Measurements from ENCODE around the gene DDX27. TPM values are rescaled to one million over a fixed set of nuclear protein-coding genes. Genes with fewer than 3 reads are reported as not detected.

The DDX27 gene
- total and polyA plus RNA-seq, 4 donors = 16.3 to 32.3 (median 24.9) TPM

- Histone ChIP-seq H3K27ac (ENCODE audit: low read depth in 1 of 2, low read length in 2 of 2) (no peak overlapping the region), H3K4me3 (ENCODE audit: low read length in 2 of 2) (no peak overlapping the region), H3K36me3 (ENCODE audit: control insufficient read depth in 1 of 2, insufficient read depth in 2 of 2, low read length in 1 of 2) (peaks cover 7 to 19% of the 10 kb centered on the region in 2 donors), H3K27me3 (ENCODE audit: control insufficient read depth in 1 of 2, insufficient read depth in 2 of 2, low read length in 1 of 2) (no peaks in the 10 kb centered on the region), H3K4me1 (ENCODE audit: control insufficient read depth in 1 of 2, insufficient read depth in 2 of 2, low read length in 2 of 2) (peaks cover 0 to 1% of the 10 kb centered on the region in 2 donors), H3K9me3 (ENCODE audit: control insufficient read depth, low read length) (no peaks in the 10 kb centered on the region)
- intact Hi-C loops (cut with DNase I) = no loop called here
- no peak for ATAC-seq (ENCODE audit: low FRiP score)
- DNase-seq = no peak
- 90 to 96% methylated on average over 1 of the region's 1 CpG for WGBS, 2 donors
Measured at GRCh38 chr20:49262444-49262843, 43.2 kb downstream of the DDX27 start.

- ATAC-seq (ENCODE audit: low FRiP score) (no peak), DNase-seq (no peak)
- H3K36me3 ChIP-seq (ENCODE audit: control insufficient read depth in 1 of 2, insufficient read depth in 2 of 2, low read length in 1 of 2) = peaks cover 7 to 22% of the 10 kb centered on the region in 2 donors
- H3K27me3 ChIP-seq (ENCODE audit: control insufficient read depth in 1 of 2, insufficient read depth in 2 of 2, low read length in 1 of 2) = no peaks in the 10 kb centered on the region
- H3K27ac ChIP-seq (ENCODE audit: low read depth in 1 of 2, low read length in 2 of 2) = no peak overlapping the region
- intact Hi-C loops (cut with DNase I) = no loop called here
- 46 to 49% methylated on average over 4 of the region's 4 CpGs for WGBS, 2 donors
- H3K4me1 ChIP-seq (ENCODE audit: control insufficient read depth in 1 of 2, insufficient read depth in 2 of 2, low read length in 2 of 2) = peaks cover 5 to 11% of the 10 kb centered on the region in 2 donors
- H3K4me3 ChIP-seq (ENCODE audit: low read length in 2 of 2) = no peak overlapping the region
- no peaks in the 10 kb centered on the region for H3K9me3 ChIP-seq (ENCODE audit: control insufficient read depth, low read length)
Measured at GRCh38 chr20:49267327-49267726, 48.1 kb downstream of the DDX27 start.

GRCh38 chr20:49268600-49269365, 49.6 kb downstream of the DDX27 start:
- Histone ChIP-seq H3K4me1 (ENCODE audit: control insufficient read depth in 1 of 2, insufficient read depth in 2 of 2, low read length in 2 of 2) (peaks cover 5 to 11% of the 10 kb centered on the region in 2 donors), H3K27ac (ENCODE audit: low read depth in 1 of 2, low read length in 2 of 2) (no peak overlapping the region), H3K36me3 (ENCODE audit: control insufficient read depth in 1 of 2, insufficient read depth in 2 of 2, low read length in 1 of 2) (peaks cover 2 to 20% of the 10 kb centered on the region in 2 donors), H3K27me3 (ENCODE audit: control insufficient read depth in 1 of 2, insufficient read depth in 2 of 2, low read length in 1 of 2) (no peaks in the 10 kb centered on the region), H3K9me3 (ENCODE audit: control insufficient read depth, low read length) (no peaks in the 10 kb centered on the region), H3K4me3 (ENCODE audit: low read length in 2 of 2) (no peak overlapping the region)
- DNase-seq = no peak
- 97 to 100% methylated on average over 1 of the region's 1 CpG for WGBS, 2 donors
- no peak for ATAC-seq (ENCODE audit: low FRiP score)
- intact Hi-C loops (cut with DNase I) = no loop called here

- H3K9me3 ChIP-seq (ENCODE audit: control insufficient read depth, low read length) = no peaks in the 10 kb centered on the region
Measured at GRCh38 chr20:49270177-49270576, 51.0 kb downstream of the DDX27 start.

GRCh38 chr20:49270736-49271135, 51.5 kb downstream of the DDX27 start:
- DNase-seq = no peak
- H3K36me3 ChIP-seq (ENCODE audit: control insufficient read depth in 1 of 2, insufficient read depth in 2 of 2, low read length in 1 of 2) = peaks cover 3 to 11% of the 10 kb centered on the region in 2 donors
- ATAC-seq (ENCODE audit: low FRiP score) = no peak

More at GRCh38 chr20:49270177-49270576, 51.0 kb downstream of the DDX27 start:
- WGBS, 2 donors = 64 to 65% methylated on average over 7 of the region's 7 CpGs
- Histone ChIP-seq H3K27me3 (ENCODE audit: control insufficient read depth in 1 of 2, insufficient read depth in 2 of 2, low read length in 1 of 2) (no peaks in the 10 kb centered on the region), H3K4me3 (ENCODE audit: low read length in 2 of 2) (peak overlapping the region in 1 of 2 donors; percentile 9), H3K36me3 (ENCODE audit: control insufficient read depth in 1 of 2, insufficient read depth in 2 of 2, low read length in 1 of 2) (peaks cover under 1 to 12% of the 10 kb centered on the region in 2 donors), H3K27ac (ENCODE audit: low read depth in 1 of 2, low read length in 2 of 2) (no peak overlapping the region), H3K4me1 (ENCODE audit: control insufficient read depth in 1 of 2, insufficient read depth in 2 of 2, low read length in 2 of 2) (peaks cover 5 to 11% of the 10 kb centered on the region in 2 donors)
- DNase-seq = no peak
- intact Hi-C loops (cut with DNase I) = no loop called here
- ATAC-seq (ENCODE audit: low FRiP score) = no peak

GRCh38 chr20:49272654-49273053, 53.4 kb downstream of the DDX27 start:
- intact Hi-C loops (cut with DNase I) = no loop called here
- 58 to 73% methylated on average over 1 of the region's 1 CpG for WGBS, 2 donors
- H3K36me3 ChIP-seq (ENCODE audit: control insufficient read depth in 1 of 2, insufficient read depth in 2 of 2, low read length in 1 of 2) = peaks cover 3 to 10% of the 10 kb centered on the region in 2 donors

More at GRCh38 chr20:49270736-49271135, 51.5 kb downstream of the DDX27 start:
- Histone ChIP-seq H3K9me3 (ENCODE audit: control insufficient read depth, low read length) (no peaks in the 10 kb centered on the region), H3K27me3 (ENCODE audit: control insufficient read depth in 1 of 2, insufficient read depth in 2 of 2, low read length in 1 of 2) (no peaks in the 10 kb centered on the region), H3K4me1 (ENCODE audit: control insufficient read depth in 1 of 2, insufficient read depth in 2 of 2, low read length in 2 of 2) (peaks cover 5 to 11% of the 10 kb centered on the region in 2 donors), H3K27ac (ENCODE audit: low read depth in 1 of 2, low read length in 2 of 2) (no peak overlapping the region), H3K4me3 (ENCODE audit: low read length in 2 of 2) (no peak overlapping the region)
- WGBS, 2 donors = 94 to 96% methylated on average over 5 of the region's 5 CpGs
- intact Hi-C loops (cut with DNase I) = no loop called here

GRCh38 chr20:49273696-49274277, 54.6 kb downstream of the DDX27 start:
- Histone ChIP-seq H3K9me3 (ENCODE audit: control insufficient read depth, low read length) (no peaks in the 10 kb centered on the region), H3K27me3 (ENCODE audit: control insufficient read depth in 1 of 2, insufficient read depth in 2 of 2, low read length in 1 of 2) (no peaks in the 10 kb centered on the region), H3K4me1 (ENCODE audit: control insufficient read depth in 1 of 2, insufficient read depth in 2 of 2, low read length in 2 of 2) (peaks cover 5 to 9% of the 10 kb centered on the region in 2 donors), H3K36me3 (ENCODE audit: control insufficient read depth in 1 of 2, insufficient read depth in 2 of 2, low read length in 1 of 2) (peaks cover 3 to 10% of the 10 kb centered on the region in 2 donors), H3K4me3 (ENCODE audit: low read length in 2 of 2) (no peak overlapping the region), H3K27ac (ENCODE audit: low read depth in 1 of 2, low read length in 2 of 2) (no peak overlapping the region)
- ATAC-seq (ENCODE audit: low FRiP score) = no peak
- DNase-seq = no peak
- intact Hi-C loops (cut with DNase I) = no loop called here
- WGBS, 2 donors = 88 to 89% methylated on average over 8 of the region's 8 CpGs

More at GRCh38 chr20:49272654-49273053, 53.4 kb downstream of the DDX27 start:
- Histone ChIP-seq H3K4me3 (ENCODE audit: low read length in 2 of 2) (no peak overlapping the region), H3K27ac (ENCODE audit: low read depth in 1 of 2, low read length in 2 of 2) (no peak overlapping the region), H3K4me1 (ENCODE audit: control insufficient read depth in 1 of 2, insufficient read depth in 2 of 2, low read length in 2 of 2) (peaks cover 5 to 9% of the 10 kb centered on the region in 2 donors), H3K27me3 (ENCODE audit: control insufficient read depth in 1 of 2, insufficient read depth in 2 of 2, low read length in 1 of 2) (no peaks in the 10 kb centered on the region), H3K9me3 (ENCODE audit: control insufficient read depth, low read length) (no peaks in the 10 kb centered on the region)
- ATAC-seq (ENCODE audit: low FRiP score) (no peak), DNase-seq (no peak)

- Histone ChIP-seq H3K9me3 (ENCODE audit: control insufficient read depth, low read length) (no peaks in the 10 kb centered on the region), H3K27ac (ENCODE audit: low read depth in 1 of 2, low read length in 2 of 2) (no peak overlapping the region), H3K27me3 (ENCODE audit: control insufficient read depth in 1 of 2, insufficient read depth in 2 of 2, low read length in 1 of 2) (no peaks in the 10 kb centered on the region), H3K4me1 (ENCODE audit: control insufficient read depth in 1 of 2, insufficient read depth in 2 of 2, low read length in 2 of 2) (peaks cover under 1 to 6% of the 10 kb centered on the region in 2 donors), H3K36me3 (ENCODE audit: control insufficient read depth in 1 of 2, insufficient read depth in 2 of 2, low read length in 1 of 2) (peaks cover 3 to 10% of the 10 kb centered on the region in 2 donors), H3K4me3 (ENCODE audit: low read length in 2 of 2) (no peak overlapping the region)
- intact Hi-C loops (cut with DNase I) = no loop called here
- no peak for DNase-seq
- WGBS, 2 donors = 79 to 88% methylated on average over 4 of the region's 4 CpGs
- no peak for ATAC-seq (ENCODE audit: low FRiP score)
Measured at GRCh38 chr20:49275216-49275615, 56.0 kb downstream of the DDX27 start.
